ENCODE results near the gene RIN3.
"Not testable (repeated sequence)": the region's sequence is repeated elsewhere in the genome, so short reads cannot be mapped to it uniquely, and the experiment has no call there.

The RIN3 gene

DNA sequence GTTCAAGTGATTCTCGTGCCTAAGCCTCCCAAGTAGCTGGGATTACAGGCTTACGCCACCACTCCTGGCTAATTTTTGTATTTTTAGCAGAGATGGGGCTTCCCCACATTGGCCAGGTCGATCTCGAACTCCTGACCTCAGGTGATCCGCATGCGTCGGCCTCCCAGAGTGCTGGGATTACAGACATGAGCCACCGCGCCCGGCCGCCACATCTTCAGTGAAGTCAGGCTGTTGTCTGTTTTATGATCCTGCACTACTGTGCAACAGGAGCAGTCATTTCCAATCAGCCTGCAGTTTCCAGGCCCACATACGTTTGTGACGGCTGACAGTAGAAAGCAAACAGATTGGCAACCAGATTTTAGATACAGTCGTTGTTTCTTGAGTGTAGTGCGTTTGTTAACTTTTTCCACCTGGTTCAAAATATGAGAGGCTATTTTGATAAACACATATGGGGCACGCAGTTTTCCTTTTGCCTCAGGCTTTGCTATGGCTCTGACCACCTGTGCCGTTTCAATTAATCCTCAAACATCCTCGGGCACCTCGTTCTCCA is 160.1 kb downstream of the RIN3 start:
- no peak for ATAC-seq

- no peak for ATAC-seq
These were observed 161.8 kb downstream of the RIN3 start for GRCh38 chr14:92675421-92675820.

DNA sequence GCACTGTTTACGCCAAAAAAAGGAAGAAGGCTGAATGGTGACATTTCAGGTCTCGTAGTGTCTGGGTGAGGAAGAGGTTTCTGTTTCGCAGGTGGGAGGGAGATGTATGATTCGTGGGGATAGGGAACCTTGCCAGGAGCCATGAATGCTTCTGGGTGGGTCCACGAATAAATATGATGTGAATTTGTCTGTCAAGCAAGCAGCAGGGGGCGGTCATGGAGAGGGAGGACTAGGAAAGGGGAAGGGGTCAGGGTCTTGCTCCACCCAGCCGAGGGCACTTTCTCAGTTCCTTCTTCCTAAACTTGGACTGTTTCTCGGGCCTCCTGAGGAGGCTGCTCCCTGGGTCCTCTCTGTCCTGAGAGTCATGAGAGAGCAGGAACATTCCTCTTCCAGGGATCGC is 162.4 kb downstream of the RIN3 start:
- no peak for ATAC-seq

- no peak for ATAC-seq
These were observed 163.0 kb downstream of the RIN3 start for GRCh38 chr14:92676403-92677086.

- peak; percentile 80 to 84 for ATAC-seq
These were observed 163.6 kb downstream of the RIN3 start for GRCh38 chr14:92677087-92677668.

- ATAC-seq = no peak
These were observed 164.4 kb downstream of the RIN3 start for GRCh38 chr14:92677955-92678354.

DNA sequence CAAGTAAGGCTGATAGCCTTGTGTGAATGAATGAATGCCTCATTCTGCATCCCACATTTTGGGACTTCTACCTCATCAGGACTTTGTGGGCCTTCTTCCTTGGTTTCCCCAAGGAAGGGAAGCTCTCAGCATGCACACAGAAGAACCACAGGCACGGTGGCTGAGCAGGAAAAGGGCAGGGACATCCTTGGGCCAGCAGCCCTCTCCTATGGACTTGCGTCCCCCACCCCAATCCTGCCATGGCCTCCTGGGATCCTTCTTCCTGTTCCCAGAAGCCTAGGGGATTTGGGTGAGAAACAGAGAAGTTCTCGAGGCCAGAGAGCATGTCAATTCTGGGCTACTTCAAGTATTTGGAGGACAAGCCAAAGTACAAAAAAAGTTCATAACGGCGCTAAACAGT is 165.2 kb downstream of the RIN3 start:
- no peak for ATAC-seq

GRCh38 chr14:92679246-92679645 is 165.7 kb downstream of the RIN3 start:
- ATAC-seq = no peak

DNA sequence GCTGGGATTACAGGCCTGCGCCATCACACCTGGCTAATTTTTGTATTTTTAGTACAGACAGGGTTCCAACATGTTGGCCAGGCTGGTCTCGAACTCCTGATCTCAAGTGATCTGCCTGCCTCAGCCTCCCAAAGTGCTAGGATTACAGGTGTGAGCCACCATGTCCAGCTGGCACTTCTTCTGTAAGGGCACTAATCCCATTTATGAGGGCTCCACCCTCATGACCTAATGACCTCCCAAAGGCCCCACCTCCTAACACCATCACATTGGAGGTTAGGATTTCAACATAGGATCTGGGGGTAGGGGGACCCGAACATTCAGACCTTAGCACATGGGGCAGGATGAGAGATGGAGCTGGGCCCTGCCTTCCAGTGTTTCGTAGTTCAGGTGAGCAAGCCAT is 166.7 kb downstream of the RIN3 start:
- ATAC-seq = not testable (repeated sequence)

- peak; percentile 42 to 54 for ATAC-seq
These were observed 167.4 kb downstream of the RIN3 start for GRCh38 chr14:92680781-92681650.

DNA sequence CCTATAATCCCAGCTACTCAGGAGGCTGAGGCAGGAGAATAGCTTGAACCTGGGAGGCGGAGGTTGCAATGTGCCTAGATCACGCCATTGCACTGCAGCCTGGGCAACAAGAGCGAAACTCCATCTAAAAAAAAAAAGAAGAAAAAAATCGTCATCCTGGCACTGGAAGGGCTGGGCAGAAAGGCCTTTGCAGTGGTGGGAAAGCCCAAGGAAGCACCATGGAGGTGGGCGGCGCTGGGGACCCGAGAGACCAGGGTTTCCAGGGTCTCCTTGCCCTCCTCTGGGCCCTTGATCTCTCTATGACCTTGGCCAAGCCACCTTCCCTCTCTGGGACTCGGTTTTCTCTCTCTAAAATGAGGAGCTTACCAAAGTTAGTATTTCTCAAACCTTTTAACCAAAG is 169.5 kb downstream of the RIN3 start:
- ATAC-seq = no peak

GRCh38 chr14:92684801-92685560 is 171.4 kb downstream of the RIN3 start:
- ATAC-seq = no peak

GRCh38 chr14:92685784-92686355 is 172.3 kb downstream of the RIN3 start:
- ATAC-seq = no peak

- peak in 1 of 2 donors; percentile 16 for ATAC-seq
These were observed 172.9 kb downstream of the RIN3 start for GRCh38 chr14:92686411-92686899.

GRCh38 chr14:92686900-92687427 is 173.4 kb downstream of the RIN3 start:
- peak; percentile 56 to 66 for ATAC-seq

- no peak for ATAC-seq
These were observed 174.3 kb downstream of the RIN3 start for GRCh38 chr14:92687681-92688433.

DNA sequence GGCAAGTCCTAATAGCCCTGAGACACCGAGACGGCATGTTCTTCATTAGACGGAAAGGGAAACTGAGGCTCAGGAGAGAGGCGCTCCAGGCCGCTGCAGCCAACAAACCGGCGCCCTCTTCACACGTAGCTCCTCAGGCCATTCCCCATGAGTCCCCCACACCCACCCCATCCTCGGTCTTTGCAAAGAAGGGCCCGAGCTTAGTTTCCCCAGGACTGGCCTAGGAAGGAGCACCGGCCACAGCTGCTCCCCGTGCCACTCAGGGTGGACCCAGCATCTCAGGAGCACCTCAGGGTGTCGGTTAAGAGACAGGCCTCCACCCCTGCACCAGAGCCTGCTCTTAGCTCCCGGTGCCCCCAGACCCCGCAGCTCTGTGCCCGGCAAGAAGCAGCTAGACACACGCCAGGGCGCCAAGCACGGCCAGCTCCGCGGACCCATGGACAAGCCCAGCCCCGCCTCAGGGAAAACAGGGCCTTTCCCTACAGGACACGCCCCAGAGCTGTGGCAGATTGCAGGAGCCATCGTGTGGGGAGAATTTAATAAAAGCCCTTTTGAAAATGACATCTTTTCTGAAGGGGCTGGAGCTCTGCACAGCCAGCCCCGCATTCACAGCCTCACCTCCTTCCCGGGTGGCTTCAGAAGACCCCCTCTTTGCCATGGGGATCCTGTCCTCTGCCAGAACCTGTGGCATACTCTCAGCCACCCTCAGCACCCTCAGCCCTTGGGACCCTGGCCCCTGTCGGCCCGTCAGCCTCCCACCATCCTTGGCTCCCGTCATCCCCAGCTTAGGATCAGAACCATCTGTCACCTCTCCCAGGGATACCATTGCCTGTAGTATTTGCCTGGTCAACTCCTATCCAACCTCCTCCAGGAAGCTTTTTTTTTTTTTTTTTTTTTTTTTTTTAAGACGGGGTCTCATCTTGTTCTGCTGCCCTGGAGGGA is 175.1 kb downstream of the RIN3 start:
- ATAC-seq = no peak

DNA sequence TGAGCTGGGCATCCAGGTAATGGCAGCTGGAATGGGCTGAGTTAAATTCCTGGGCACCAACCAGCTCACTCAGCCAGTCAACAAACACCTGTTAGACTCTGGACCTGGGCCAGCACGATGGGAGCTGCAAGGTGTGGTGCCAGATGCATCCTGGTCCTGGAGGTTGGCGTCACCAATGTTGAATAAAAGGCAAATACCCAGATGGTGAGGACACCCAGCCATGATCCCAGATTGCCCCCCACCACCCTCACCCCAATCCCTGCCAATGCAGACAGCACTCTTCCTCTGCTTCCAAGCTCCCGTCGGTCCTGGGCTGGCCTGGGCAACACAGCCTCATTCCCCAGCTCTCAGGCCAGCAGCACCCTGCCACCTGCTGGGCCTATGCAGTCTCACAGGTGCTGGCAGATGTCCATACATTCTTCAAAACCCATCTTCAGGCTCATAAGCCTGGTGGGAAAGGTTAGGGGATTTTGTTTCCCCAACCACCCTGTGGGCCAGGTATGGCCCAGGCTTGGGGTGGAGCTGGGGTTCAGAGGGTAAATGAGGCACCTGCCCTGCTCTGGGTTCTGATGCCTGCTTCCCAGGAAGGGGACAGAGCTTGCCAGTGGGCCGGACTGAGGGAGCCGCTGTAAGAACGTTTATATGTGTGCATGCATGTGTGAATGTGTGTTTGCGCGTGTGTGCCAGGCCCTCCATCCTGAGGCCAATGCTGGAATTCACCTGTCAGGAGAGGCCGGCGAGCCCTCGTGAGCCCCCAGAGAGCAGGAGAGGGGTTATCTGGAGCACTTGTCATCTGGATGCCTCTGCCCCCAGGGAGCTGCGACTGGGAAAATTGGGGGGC is 176.8 kb downstream of the RIN3 start:
- ATAC-seq = peak in 1 of 2 donors; percentile 24

- no peak for ATAC-seq
These were observed 179.2 kb downstream of the RIN3 start for GRCh38 chr14:92692822-92693226.
